GM12864 (cell line): ENCODE measurements around the gene ACAP1.

Experiments used
- DNase-seq: peaks from one replicate; pipeline ENCODE4 v3.0.0-alpha.2; 2011; ENCODE audit warnings: low read depth
- H3K4me3 ChIP-seq: 2 replicates; pipeline ENCODE4 v1.5.1; 2011; ENCODE audit warnings: mild to moderate bottlenecking, low read depth, low read length, control low read depth
- TF ChIP-seq, protein P1 (sequence below): IDR thresholded peaks from 2 replicates; pipeline ENCODE4 v1.5.1; 2011; ENCODE audit warnings: low read depth, mild to moderate bottlenecking, moderate library complexity, low read length, control low read depth, inconsistent platforms; ENCODE audit errors: missing control alignments

The ACAP1 gene

DNA sequence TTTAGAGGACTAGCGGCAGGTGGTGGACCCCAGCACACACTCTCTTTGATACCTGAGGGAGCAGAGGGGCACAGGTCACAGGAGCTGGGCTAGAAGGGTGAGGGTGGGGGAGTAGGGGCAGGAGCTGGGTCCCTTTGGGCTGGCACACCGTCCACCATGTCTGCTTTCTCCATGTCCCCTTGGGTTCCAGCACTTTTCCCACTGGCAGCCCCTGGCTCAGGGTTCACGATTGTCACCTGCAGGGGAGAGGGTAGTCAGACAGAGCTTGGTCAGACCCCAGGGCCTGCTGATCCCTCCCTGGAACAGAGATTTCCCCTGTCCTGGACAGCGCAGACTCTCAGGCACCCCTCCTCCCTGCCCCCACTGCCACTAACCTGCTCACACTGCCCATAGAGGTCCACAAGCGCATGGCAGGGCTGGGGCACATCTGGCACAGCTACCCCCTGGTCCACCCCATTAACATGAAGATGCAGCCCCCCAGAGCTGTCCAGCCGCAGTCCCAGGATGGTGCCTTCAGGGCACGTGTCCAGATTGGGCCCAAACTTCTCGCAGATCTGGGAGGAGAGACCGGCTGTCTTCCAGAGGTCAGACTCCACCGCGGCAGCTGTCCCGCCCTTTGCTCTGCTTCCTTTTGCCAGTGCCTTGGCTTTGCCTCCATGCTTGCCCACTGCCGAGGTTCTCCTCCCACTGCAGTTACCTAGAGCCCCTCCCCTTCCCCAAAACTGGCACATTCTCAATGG, 18.0 kb upstream of the ACAP1 start:
- DNase-seq = no peak
- TF ChIP-seq, protein P1, sequence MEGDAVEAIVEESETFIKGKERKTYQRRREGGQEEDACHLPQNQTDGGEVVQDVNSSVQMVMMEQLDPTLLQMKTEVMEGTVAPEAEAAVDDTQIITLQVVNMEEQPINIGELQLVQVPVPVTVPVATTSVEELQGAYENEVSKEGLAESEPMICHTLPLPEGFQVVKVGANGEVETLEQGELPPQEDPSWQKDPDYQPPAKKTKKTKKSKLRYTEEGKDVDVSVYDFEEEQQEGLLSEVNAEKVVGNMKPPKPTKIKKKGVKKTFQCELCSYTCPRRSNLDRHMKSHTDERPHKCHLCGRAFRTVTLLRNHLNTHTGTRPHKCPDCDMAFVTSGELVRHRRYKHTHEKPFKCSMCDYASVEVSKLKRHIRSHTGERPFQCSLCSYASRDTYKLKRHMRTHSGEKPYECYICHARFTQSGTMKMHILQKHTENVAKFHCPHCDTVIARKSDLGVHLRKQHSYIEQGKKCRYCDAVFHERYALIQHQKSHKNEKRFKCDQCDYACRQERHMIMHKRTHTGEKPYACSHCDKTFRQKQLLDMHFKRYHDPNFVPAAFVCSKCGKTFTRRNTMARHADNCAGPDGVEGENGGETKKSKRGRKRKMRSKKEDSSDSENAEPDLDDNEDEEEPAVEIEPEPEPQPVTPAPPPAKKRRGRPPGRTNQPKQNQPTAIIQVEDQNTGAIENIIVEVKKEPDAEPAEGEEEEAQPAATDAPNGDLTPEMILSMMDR = no peak
- no peak overlapping the region for H3K4me3 ChIP-seq

DNA sequence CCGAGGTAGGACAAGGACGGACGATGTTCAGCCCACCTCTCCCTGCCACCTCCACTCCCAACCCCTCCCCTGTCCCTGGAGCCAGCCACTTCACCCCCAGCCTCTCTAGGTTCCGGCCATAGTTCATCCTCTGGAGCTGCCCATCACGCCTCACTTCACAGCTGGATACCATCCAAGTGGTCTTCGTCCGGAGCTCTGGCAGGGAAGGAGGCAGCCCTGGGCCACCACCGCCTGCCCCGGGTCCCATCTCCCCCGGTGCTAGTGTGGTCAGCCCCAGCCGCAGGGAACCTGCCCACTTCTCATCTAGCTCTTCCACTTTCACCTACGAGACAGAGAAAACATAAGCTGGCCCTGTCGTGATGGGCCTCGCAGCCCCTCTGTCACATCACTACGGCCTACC, 14.9 kb upstream of the ACAP1 start:
- no peak overlapping the region for H3K4me3 ChIP-seq
- no peak for DNase-seq
- TF ChIP-seq, protein P1 = no peak

DNA sequence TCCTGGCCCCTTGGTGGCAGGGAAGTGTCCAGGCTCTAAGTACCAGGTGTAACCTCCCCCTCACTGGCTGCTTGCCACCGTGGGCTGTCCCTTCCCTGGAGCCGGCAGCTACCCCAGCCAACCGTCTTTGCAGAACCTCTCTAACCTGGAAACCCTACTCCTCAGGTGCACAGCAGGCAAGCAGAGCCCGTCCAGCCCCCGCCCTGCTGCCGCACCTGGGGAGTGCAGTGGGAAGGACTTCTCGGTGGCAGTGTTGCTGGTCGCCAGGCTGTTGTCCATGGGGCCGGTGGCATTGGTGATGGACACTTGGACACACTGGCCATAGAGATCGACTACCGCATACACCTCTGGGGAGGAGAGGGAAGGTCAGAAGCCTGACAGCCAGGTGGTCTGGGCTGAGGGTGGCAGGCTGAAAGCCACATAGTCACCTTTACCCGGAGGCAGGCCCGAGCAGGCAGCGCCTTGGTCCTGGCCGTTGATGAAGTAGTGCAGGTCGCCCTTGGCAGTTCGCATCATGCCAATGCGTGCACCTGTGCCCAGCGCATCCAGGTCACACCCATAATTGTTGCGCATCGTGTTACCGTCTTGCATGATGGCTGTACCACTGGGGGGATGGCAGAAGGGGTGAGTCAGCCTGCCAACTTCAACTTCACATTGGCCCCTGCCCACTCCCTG, 13.7 kb upstream of the ACAP1 start:
- no peak overlapping the region for H3K4me3 ChIP-seq
- DNase-seq = no peak
- TF ChIP-seq, protein P1 = no peak

DNA sequence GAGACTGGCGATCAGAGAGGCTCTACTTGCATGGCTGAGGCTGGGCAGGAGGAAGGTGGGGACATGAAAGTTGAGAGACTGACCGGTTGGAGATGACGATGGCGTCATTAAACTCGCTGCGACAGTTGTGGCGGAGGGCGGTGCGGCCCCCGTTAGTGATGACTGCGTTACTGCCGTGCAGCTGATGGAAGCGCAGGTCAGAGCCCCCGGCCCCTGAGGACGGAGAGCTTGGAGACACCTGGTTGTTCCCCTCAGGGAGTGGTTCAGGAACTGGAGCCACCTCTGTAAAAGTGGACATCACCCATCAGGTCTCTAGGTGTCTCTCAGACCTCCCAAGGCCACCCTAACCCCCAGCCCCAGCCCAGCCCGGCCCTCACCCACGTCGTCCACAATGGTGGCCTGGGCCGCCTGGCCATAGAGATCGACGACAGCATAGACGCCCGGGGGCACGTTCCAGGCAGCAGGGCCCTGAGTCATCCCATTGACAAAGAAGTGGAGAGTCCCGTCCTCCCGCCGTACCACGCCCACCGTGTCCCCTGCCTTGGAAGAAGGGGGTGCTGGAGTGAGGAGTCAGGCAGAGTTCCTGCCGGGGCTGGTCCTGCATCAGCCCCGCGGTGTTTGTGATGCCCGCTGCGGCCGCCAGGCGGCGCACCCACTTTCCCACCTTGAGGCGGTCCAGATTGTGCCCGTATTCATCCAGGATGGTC, 12.4 kb upstream of the ACAP1 start:
- no peak for DNase-seq
- TF ChIP-seq, protein P1 = peak; percentile 99
- H3K4me3 ChIP-seq = no peak overlapping the region

DNA sequence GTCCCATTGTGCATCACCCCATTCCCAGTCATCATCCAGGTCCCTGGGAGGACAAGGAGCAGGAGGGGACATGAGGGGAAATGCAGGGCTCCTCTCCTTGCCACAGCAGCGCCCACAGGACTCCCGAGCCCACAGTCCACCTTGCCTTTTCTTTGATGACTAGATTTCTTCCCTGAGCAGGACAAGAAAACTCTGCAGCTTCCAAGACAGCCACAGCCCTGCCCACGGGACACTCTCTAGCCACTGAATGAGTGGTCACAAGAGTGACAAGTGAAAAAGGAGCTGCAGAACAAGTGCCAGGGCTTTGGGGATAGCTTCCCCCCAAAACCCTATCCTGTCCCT, 11.9 kb upstream of the ACAP1 start:
- TF ChIP-seq, protein P1 = no peak
- H3K4me3 ChIP-seq = no peak overlapping the region
- no peak for DNase-seq

DNA sequence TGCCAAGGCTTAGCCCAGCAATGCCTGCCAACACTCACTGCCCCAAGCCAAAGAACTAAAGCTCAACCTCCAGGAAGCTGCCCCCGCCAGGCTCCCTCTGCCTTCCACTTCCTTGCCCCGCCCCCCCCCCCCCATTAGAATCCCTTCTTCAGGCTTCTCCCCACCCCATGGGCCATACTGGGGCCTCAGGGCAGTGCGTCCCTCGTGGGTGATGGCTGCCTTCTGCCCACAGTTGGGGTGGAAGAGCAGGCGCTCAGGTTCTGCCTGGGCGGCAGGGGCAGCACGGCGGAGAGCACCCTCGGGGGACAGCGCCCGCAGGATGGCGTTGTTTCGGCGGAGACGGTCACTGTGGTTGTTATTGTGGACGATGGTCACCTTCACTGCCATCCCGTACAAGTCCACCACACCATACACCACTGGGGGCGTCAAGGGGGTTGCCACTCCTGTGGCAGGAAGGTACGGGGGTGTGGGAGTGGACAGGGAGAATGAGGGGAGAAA, 11.2 kb upstream of the ACAP1 start:
- no peak for DNase-seq
- TF ChIP-seq, protein P1 = no peak
- H3K4me3 ChIP-seq = no peak overlapping the region
